ACC112 (cell line): ENCODE results near the gene CCDC141.
"Not testable (repeated sequence)": the region's sequence is repeated elsewhere in the genome, so short reads cannot be mapped to it uniquely, and the experiment has no call there.

ENCODE experiments used
- H2AFZ ChIP-seq: fragments of 200-600 bp; sonication (generic); one replicate; pipeline ENCODE4 v1.6.0; 2017; ENCODE audit warnings: antibody characterized with exemption, low read length; ENCODE audit not compliant: unreplicated experiment
- H3K27ac ChIP-seq: fragments of 200-600 bp; sonication (generic); 2 replicates; pipeline ENCODE4 v1.5.1; 2014; ENCODE audit warnings: low read depth, mild to moderate bottlenecking, antibody characterized with exemption, low read length, moderate library complexity
- H3K27me3 ChIP-seq: fragments of 200-600 bp; sonication (generic); 2 replicates; pipeline ENCODE4 v1.6.1; 2014; ENCODE audit warnings: mild to moderate bottlenecking, antibody characterized with exemption, low read length, moderate library complexity, mixed read lengths; ENCODE audit not compliant: insufficient read depth
- H3K36me3 ChIP-seq: fragments of 200-600 bp; sonication (generic); 2 replicates; pipeline ENCODE4 v1.6.1; 2016; ENCODE audit warnings: mild to moderate bottlenecking, antibody characterized with exemption, low read length, moderate library complexity, mixed read lengths; ENCODE audit not compliant: insufficient read depth
- H3K4me1 ChIP-seq: fragments of 200-600 bp; sonication (generic); one replicate; pipeline ENCODE4 v1.6.1; 2016; ENCODE audit warnings: low read length, mixed read lengths; ENCODE audit not compliant: insufficient read depth, unreplicated experiment, control insufficient read depth
- H3K4me3 ChIP-seq: fragments of 200-600 bp; sonication (generic); 2 replicates; pipeline ENCODE4 v1.5.1; 2014; ENCODE audit warnings: mild to moderate bottlenecking, low read depth, low read length
- H3K79me2 ChIP-seq: fragments of 200-600 bp; sonication (generic); one replicate; pipeline ENCODE4 v1.6.0; 2016; ENCODE audit warnings: low read length; ENCODE audit not compliant: control insufficient read depth, unreplicated experiment, insufficient read depth

CCDC141 gene

GRCh38 chr2:178982652-178983051 is 67.3 kb downstream of the CCDC141 start:
- not testable (repeated sequence) for H3K27ac ChIP-seq, H2AFZ ChIP-seq, H3K27me3 ChIP-seq, H3K36me3 ChIP-seq, H3K79me2 ChIP-seq, H3K4me1 ChIP-seq, H3K4me3 ChIP-seq

DNA sequence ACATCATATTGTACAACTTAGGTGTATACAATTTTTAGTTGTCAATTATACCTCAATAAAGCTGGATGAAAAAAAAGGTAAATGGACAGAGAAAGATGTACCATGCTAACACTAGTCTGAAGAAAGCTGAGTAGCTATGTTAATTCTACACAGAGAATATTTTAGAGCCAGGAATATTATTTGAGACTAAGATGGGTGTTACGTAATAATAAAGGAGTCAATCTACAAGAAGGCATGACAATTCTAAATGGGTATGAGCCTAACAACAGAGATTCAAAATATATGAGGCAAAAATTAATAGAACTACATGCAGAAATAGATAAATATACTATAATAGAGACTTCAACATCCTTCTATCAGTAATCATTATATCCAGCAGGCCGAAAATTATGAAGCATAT is 69.1 kb downstream of the CCDC141 start:
- Histone ChIP-seq H3K27ac (no peak overlapping the region), H3K79me2 (no peaks in the 10 kb centered on the region), H2AFZ (no peak overlapping the region), H3K4me1 (no peaks in the 10 kb centered on the region), H3K27me3 (no peaks in the 10 kb centered on the region), H3K4me3 (no peak overlapping the region), H3K36me3 (no peaks in the 10 kb centered on the region)

- H3K4me3 ChIP-seq = no peak overlapping the region
- H3K27me3 ChIP-seq = peaks cover 2% of the 10 kb centered on the region; the same call in 1 of the 2 replicates
- H3K36me3 ChIP-seq = no peaks in the 10 kb centered on the region
- no peaks in the 10 kb centered on the region for H3K79me2 ChIP-seq
- no peak overlapping the region for H2AFZ ChIP-seq
- no peaks in the 10 kb centered on the region for H3K4me1 ChIP-seq
- H3K27ac ChIP-seq = no peak overlapping the region
Observed at GRCh38 chr2:178978667-178979066, 71.3 kb downstream of the CCDC141 start.

GRCh38 chr2:178976351-178976750 is 73.6 kb downstream of the CCDC141 start:
- Histone ChIP-seq H3K79me2 (no peaks in the 10 kb centered on the region), H3K4me3 (no peak overlapping the region), H3K36me3 (no peaks in the 10 kb centered on the region), H3K27me3 (peaks cover 9% of the 10 kb centered on the region; the same call in 1 of the 2 replicates), H2AFZ (no peak overlapping the region), H3K4me1 (no peaks in the 10 kb centered on the region), H3K27ac (no peak overlapping the region)

GRCh38 chr2:178962805-178963433 is 87.0 kb downstream of the CCDC141 start:
- H3K27ac ChIP-seq = no peak overlapping the region
- no peaks in the 10 kb centered on the region for H3K36me3 ChIP-seq
- H3K27me3 ChIP-seq = peaks cover 41% of the 10 kb centered on the region
- H3K4me1 ChIP-seq = no peaks in the 10 kb centered on the region
- no peak overlapping the region for H2AFZ ChIP-seq
- no peak overlapping the region for H3K4me3 ChIP-seq
- no peaks in the 10 kb centered on the region for H3K79me2 ChIP-seq

GRCh38 chr2:178962152-178962551 is 87.8 kb downstream of the CCDC141 start:
- H3K27me3 ChIP-seq = peaks cover 42% of the 10 kb centered on the region
- H2AFZ ChIP-seq = no peak overlapping the region
- H3K4me3 ChIP-seq = no peak overlapping the region
- no peaks in the 10 kb centered on the region for H3K4me1 ChIP-seq
- no peak overlapping the region for H3K27ac ChIP-seq
- H3K79me2 ChIP-seq = no peaks in the 10 kb centered on the region
- no peaks in the 10 kb centered on the region for H3K36me3 ChIP-seq

- Histone ChIP-seq H3K27me3 (peaks cover 25% of the 10 kb centered on the region), H2AFZ (no peak overlapping the region)
Observed at GRCh38 chr2:178954049-178954448, 95.9 kb downstream of the CCDC141 start.

GRCh38 chr2:178951266-178952006 is 98.5 kb downstream of the CCDC141 start:
- H3K4me3 ChIP-seq = no peak overlapping the region

More at GRCh38 chr2:178954049-178954448, 95.9 kb downstream of the CCDC141 start:
- H3K4me1 ChIP-seq = no peaks in the 10 kb centered on the region
- no peak overlapping the region for H3K27ac ChIP-seq
- H3K4me3 ChIP-seq = no peak overlapping the region
- H3K36me3 ChIP-seq = no peaks in the 10 kb centered on the region
- H3K79me2 ChIP-seq = no peaks in the 10 kb centered on the region

GRCh38 chr2:178949584-178949983 is 100.4 kb downstream of the CCDC141 start:
- Histone ChIP-seq H3K27ac (no peak overlapping the region), H3K4me1 (no peaks in the 10 kb centered on the region), H3K27me3 (peaks cover 57% of the 10 kb centered on the region), H3K36me3 (no peaks in the 10 kb centered on the region), H2AFZ (no peak overlapping the region), H3K79me2 (no peaks in the 10 kb centered on the region), H3K4me3 (0 out of 2 replicates have a peak overlapping the region, but pooled peaks have one; percentile 6)

More at GRCh38 chr2:178951266-178952006, 98.5 kb downstream of the CCDC141 start:
- no peaks in the 10 kb centered on the region for H3K79me2 ChIP-seq
- H2AFZ ChIP-seq = no peak overlapping the region
- H3K4me1 ChIP-seq = no peaks in the 10 kb centered on the region
- no peak overlapping the region for H3K27ac ChIP-seq
- H3K36me3 ChIP-seq = no peaks in the 10 kb centered on the region
- H3K27me3 ChIP-seq = peaks cover 46% of the 10 kb centered on the region

GRCh38 chr2:178949151-178949550 is 100.8 kb downstream of the CCDC141 start:
- Histone ChIP-seq H3K79me2 (no peaks in the 10 kb centered on the region), H3K4me1 (no peaks in the 10 kb centered on the region), H2AFZ (no peak overlapping the region), H3K4me3 (no peak overlapping the region), H3K36me3 (no peaks in the 10 kb centered on the region), H3K27ac (no peak overlapping the region), H3K27me3 (peaks cover 57% of the 10 kb centered on the region)

DNA sequence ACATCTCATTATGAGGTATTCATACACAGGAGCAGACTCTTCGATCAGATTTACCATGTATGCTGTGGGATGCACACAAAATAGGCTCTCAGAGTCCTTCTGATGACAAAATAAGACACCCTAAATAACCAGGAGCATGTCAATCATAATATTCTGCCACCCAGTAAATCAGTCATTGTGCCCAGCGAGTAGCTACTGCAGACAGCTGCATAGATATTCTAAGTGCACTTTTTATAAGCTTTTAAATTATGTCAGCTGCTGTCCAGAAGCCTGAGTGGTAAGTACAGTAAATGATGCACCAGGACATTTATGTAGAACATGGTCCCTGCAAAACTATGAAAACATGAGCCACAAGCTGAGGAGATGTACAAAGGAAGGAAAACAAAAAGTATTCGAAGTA is 102.9 kb downstream of the CCDC141 start:
- Histone ChIP-seq H3K79me2 (no peaks in the 10 kb centered on the region), H3K27me3 (peaks cover 57% of the 10 kb centered on the region), H3K4me3 (no peak overlapping the region), H3K27ac (no peak overlapping the region), H3K36me3 (no peaks in the 10 kb centered on the region), H2AFZ (no peak overlapping the region), H3K4me1 (no peaks in the 10 kb centered on the region)
